Epithelial cell of proximal tubule (primary cell): ENCODE measurements around the gene CRABP2. TPM values are rescaled to one million over a fixed set of nuclear protein-coding genes. Genes with fewer than 3 reads are reported as not detected.

ENCODE experiments used
- DNase-seq: peaks from one replicate; pipeline ENCODE4 v3.0.0-alpha.2; 2011; ENCODE audit warnings: low read depth
- H3K4me3 ChIP-seq: 2 replicates; pipeline ENCODE4 v1.5.1; 2011; ENCODE audit warnings: low read depth, mild to moderate bottlenecking, low read length
- total RNA-seq: library from RNA; depleted of rRNA; stranded (reverse); fragments of >200 nt; gene quantifications from 2 replicates; pipeline ENCODE4 v1.2.3, GENCODE V29; 2015
- TF ChIP-seq, protein P1 (sequence below): conservative IDR thresholded peaks from 2 replicates; pipeline ENCODE4 v1.5.1; 2012; ENCODE audit warnings: low read depth, mild to moderate bottlenecking, low read length

Gene CRABP2
- 12.2 and 77.1 TPM in 2 replicates for total RNA-seq

DNA sequence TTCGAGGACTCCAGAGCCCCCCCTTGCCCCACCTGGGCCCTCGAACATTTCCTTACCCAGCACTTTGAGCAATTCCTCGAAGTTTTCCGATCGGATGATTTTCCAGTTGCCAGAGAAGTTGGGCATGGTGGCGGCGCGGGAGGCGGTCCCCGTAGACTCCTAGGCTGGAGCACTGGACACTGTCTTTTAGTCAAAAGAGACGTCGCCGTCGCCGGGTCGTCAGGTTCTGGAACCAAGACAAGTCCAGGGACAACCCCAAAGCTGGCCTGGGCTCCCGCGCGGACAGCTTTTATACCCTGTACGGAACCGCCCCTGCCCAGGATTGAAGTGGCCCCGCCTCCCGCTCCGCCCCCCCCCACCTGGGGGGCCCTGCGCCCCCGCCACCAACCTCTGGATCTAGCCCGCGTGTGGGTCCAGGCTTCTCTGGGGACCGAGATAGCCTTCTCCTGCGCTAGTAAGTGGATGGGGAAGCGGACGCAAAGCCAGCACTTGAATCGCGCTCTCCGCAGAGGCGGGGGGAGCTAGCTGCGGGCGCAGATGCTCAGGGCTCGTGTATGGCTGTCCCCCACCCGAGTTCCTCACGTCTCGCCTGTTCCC is at the start of gene CRABP2:
TSS of gene CRABP2 (minus strand) at position 263 of the 597 bp plus-strand sequence. CDS start at position 126, 137 bp downstream.
- H3K4me3 ChIP-seq: peak within 1 kb of the TSS; percentile 55
- TF ChIP-seq, protein P1, sequence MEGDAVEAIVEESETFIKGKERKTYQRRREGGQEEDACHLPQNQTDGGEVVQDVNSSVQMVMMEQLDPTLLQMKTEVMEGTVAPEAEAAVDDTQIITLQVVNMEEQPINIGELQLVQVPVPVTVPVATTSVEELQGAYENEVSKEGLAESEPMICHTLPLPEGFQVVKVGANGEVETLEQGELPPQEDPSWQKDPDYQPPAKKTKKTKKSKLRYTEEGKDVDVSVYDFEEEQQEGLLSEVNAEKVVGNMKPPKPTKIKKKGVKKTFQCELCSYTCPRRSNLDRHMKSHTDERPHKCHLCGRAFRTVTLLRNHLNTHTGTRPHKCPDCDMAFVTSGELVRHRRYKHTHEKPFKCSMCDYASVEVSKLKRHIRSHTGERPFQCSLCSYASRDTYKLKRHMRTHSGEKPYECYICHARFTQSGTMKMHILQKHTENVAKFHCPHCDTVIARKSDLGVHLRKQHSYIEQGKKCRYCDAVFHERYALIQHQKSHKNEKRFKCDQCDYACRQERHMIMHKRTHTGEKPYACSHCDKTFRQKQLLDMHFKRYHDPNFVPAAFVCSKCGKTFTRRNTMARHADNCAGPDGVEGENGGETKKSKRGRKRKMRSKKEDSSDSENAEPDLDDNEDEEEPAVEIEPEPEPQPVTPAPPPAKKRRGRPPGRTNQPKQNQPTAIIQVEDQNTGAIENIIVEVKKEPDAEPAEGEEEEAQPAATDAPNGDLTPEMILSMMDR: peak; percentile 1
- no peak for DNase-seq

DNA sequence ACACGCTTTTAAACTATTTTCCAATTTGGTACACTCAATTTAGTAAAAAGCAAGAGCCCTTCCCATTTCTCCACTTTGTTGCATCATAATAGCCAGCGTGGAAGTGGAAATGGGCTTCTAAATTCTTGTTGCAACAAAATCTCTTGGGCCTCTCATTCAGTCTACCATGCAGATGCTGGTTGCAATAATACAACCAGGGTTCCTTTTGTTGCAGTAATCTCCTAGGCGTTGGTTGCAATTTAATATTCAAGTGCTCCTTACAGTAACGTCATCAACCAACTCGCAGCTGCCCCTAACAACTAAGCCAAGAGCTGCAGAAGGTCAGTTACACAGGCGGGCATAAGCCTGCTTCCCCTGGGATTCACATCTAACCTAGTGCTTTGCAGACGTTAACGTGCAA is 48.8 kb upstream of the CRABP2 start:
- TF ChIP-seq, protein P1: no peak
- DNase-seq: no peak
- H3K4me3 ChIP-seq: no peak overlapping the region

DNA sequence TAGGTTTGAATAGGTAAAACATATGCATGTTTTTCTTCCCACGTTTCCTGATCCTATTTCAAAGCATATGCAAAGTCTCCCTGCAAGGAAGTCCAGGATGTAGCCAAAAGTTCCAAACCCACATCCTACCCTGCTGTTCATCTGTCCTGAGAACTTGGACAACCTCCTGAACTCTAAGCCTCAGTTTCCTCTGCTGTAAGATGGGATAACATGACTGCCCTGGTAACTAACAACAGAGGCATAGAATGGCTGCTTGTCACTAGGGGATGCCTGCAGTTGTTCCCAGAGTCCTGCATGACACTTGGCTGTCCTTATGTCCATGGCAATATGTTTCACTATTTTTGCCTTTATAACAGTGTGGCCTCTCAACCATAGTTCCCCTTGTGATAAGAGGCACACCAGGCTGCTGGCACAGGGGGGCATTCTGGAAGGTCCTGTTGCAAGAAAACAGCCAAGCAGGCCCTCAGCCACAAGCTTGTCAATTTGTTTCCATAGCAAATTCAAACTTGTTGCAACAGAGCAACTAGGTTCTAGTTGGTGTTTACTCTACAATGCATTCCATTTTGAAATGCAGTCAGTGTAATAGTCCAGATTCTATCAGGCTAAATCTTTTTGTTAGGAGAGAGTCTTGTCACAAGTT is 47.6 kb upstream of the CRABP2 start:
- TF ChIP-seq, protein P1: no peak
- peak overlapping the region; percentile 97 for H3K4me3 ChIP-seq
- no peak for DNase-seq

DNA sequence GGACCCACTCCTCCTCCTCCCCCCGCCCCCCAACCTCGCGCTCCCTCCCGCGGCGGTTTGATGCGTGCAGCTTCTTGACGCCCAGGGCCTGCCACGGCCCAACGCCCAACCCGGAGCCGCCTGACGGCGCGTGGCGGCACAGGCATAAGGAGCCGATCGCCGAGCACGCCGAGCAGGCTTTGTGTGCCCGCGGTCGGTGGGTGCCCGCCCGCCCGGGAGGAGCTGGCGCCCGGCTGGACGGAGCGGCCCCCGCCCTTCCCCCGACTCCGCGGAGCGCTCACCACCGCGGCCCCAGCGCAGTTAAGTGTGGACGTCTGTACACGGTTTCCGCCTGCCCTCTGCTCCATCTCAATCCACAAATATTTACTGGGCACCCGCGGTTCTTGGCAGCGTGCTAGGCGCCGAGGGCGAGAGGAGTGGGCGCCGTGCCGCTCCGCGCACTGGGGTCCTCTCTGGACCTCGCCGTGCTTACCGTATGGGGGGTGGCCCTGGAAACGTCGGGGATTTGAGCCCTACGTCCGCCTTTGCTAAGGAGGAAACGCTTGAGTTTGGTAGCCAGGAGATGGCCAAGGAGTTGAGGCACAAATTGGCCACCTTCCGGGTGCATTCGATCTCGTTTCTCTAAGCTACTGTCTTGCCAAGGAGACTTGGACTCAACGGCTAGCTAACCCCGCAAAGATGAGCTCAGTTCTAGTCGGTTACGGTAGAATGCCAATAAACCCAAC is 46.5 kb upstream of the CRABP2 start:
- TF ChIP-seq, protein P1: no peak
- no peak for DNase-seq
- H3K4me3 ChIP-seq: peak overlapping the region; percentile 97

DNA sequence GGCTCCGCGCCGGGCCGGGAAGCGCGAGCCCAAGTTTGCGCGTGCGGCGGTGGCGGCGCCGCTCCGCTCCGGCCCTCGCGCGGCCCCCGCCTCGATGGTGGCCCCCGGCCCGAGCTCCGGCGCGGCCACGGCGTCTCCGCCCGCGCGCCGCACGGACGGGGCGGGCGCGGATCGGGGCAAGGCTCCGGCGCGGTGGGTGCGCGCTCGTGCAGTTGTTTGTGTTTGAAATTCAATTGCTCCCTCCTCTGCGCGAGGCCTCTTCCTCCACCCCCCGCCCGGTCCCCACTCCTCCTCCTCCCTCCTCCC is 46.0 kb upstream of the CRABP2 start, which contains the start of gene HDGF:
TSS of gene HDGF (minus strand) at position 225 of the 306 bp plus-strand sequence. CDS start 246 bp downstream, outside the sequence.
- TF ChIP-seq, protein P1: no peak
- DNase-seq: no peak
- H3K4me3 ChIP-seq: peak within 1 kb of the TSS; percentile 97

DNA sequence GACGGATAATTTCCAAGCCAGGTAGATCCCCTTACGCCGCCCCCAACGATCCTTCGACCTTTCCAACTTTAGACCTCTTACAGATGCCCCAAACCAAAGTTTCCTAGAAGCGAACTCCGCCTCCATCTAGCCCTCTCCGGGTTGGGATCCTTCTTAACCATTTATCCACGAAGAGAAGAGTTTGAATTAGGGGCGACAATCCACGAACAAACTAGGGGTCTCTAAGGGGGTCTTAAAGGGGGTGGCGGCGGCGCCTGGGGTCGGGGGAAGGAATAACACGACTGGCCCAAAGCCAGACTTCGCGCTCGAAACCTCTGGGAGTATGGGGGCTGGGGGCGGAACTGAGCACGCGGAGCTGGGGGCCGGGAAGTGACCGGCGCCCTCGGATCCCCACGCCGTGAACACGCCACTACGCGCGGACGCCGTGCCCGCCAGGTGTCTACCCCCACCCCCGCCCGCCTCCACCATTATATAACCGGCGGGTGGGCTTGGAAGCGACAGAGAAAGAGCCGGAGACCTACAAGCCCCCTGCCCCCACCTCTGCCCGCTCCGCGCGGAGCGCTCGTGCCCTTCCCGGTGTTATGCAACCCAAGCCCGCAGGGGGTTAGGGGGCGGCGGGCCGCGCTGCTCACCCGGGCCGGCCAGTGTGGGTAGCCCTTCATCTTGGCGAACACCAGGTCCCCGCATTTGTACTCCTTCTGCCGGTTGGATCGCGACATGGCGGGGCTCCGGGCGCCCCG is 45.5 kb upstream of the CRABP2 start:
- H3K4me3 ChIP-seq: peak overlapping the region; percentile 97
- no peak for DNase-seq
- TF ChIP-seq, protein P1: no peak
